T-helper 2 cell treated with Interferon-gamma antibody and Interleukin-4, amounts not matched to agents 5 μg/mL and 100 μg/mL, for 36 hours (primary cell): Measurements from ENCODE around the gene CD48.
A peak's percentile ranks its signal among the peaks of the same experiment; 100 is the strongest.
"Not testable (repeated sequence)": the region's sequence is repeated elsewhere in the genome, so short reads cannot be mapped to it uniquely, and the experiment has no call there.

ENCODE experiments used
- DNase-seq: peaks from one replicate; pipeline ENCODE4 v3.0.0; 2021; ENCODE audit warnings: low spot score
- H3K27ac Mint-ChIP-seq: one replicate; pipeline ENCODE4 v1.8.0; 2021; ENCODE audit warnings: mild to moderate bottlenecking, mixed read lengths
- H3K27me3 Mint-ChIP-seq: one replicate; pipeline ENCODE4 v1.8.0; 2021; ENCODE audit warnings: low read depth, mixed read lengths
- H3K36me3 Mint-ChIP-seq: one replicate; pipeline ENCODE4 v1.8.0; 2021; ENCODE audit warnings: low read depth, mixed read lengths
- H3K4me1 Mint-ChIP-seq: one replicate; pipeline ENCODE4 v1.8.0; 2021; ENCODE audit warnings: low read depth, mixed read lengths
- H3K4me3 Mint-ChIP-seq: one replicate; pipeline ENCODE4 v1.8.0; 2022; ENCODE audit warnings: mild to moderate bottlenecking, moderate library complexity, mixed read lengths
- H3K9me3 Mint-ChIP-seq: one replicate; pipeline ENCODE4 v1.8.0; 2021; ENCODE audit warnings: mixed read lengths

The CD48 gene

GRCh38 chr1:160714034-160714648, 2.5 kb upstream of the CD48 start:
- not testable (repeated sequence) for DNase-seq, H3K4me3 Mint-ChIP-seq, H3K27me3 Mint-ChIP-seq, H3K9me3 Mint-ChIP-seq, H3K27ac Mint-ChIP-seq, H3K36me3 Mint-ChIP-seq
- H3K4me1 Mint-ChIP-seq = peaks cover 36% of the 10 kb centered on the region

DNA sequence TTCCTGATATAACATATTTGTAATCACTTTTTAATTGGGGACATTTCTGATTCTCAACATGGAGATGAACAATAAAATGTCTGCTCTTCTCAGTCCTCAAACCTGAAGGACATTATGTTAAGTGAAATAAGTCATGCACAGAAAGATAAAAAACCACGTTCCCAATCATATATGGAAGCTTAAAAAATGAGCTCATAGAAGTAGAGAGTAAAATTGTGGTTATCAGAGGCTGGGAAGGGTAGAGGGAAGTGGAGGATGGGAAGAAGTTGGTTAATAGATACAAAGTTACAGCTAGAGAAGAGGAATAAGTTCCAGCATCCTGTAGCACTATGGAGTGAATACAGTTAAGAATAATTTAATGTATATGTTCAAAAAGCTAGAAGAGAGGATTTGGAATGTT, 1.5 kb upstream of the CD48 start:
- no peaks in the 10 kb centered on the region for H3K27me3 Mint-ChIP-seq
- no peak for DNase-seq
- H3K36me3 Mint-ChIP-seq = peaks cover 9% of the 10 kb centered on the region
- no peak overlapping the region for H3K4me3 Mint-ChIP-seq
- no peak overlapping the region for H3K27ac Mint-ChIP-seq
- H3K9me3 Mint-ChIP-seq = no peaks in the 10 kb centered on the region
- peaks cover 36% of the 10 kb centered on the region for H3K4me1 Mint-ChIP-seq

DNA sequence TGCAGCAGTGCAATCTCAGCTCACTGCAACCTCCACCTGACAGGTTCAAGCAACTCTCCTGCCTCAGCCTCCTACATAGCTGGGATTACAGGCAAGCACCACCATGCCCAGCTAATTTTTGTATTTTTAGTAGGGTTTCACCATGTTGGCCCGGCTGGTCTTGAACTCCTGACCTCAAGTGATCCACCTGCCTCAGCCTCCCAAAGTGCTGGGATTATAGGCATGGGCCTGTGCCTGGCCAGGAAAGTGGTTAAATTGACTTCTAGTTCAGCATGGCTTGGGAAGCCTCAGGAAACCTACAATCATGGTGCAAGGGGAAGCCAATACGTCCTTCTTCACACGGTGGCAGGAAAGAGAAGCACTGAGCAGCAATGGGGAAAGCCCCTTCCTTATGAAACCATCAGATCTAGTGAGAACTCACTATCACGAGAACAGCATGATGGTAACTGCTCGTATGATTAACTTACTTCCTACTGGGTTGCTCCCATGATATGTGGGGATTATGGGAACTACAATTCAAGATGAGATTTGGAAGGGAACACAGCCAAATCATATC, 981 bp upstream of the CD48 start:
- DNase-seq = peak; percentile 52
- not testable (repeated sequence) for H3K27me3 Mint-ChIP-seq, H3K9me3 Mint-ChIP-seq, H3K4me3 Mint-ChIP-seq, H3K36me3 Mint-ChIP-seq, H3K27ac Mint-ChIP-seq
- H3K4me1 Mint-ChIP-seq = peaks cover 34% of the 10 kb centered on the region

- no peak overlapping the region for H3K27ac Mint-ChIP-seq
- H3K4me1 Mint-ChIP-seq = peaks cover 29% of the 10 kb centered on the region
- no peak for DNase-seq
- H3K4me3 Mint-ChIP-seq = no peak overlapping the region
- H3K27me3 Mint-ChIP-seq = no peaks in the 10 kb centered on the region
- H3K9me3 Mint-ChIP-seq = no peaks in the 10 kb centered on the region
- H3K36me3 Mint-ChIP-seq = peaks cover 9% of the 10 kb centered on the region
Observed at GRCh38 chr1:160711276-160711601, 383 bp downstream of the CD48 start.

- peaks cover 28% of the 10 kb centered on the region for H3K4me1 Mint-ChIP-seq
- no peak overlapping the region for H3K27ac Mint-ChIP-seq
- no peaks in the 10 kb centered on the region for H3K9me3 Mint-ChIP-seq
- H3K36me3 Mint-ChIP-seq = peaks cover 12% of the 10 kb centered on the region
- no peak for DNase-seq
- H3K27me3 Mint-ChIP-seq = no peaks in the 10 kb centered on the region
- no peak overlapping the region for H3K4me3 Mint-ChIP-seq
Observed at GRCh38 chr1:160710517-160711252, 937 bp downstream of the CD48 start.

- no peak for DNase-seq
- Mint-ChIP-seq H3K4me1 (peaks cover 35% of the 10 kb centered on the region), H3K4me3 (no peak overlapping the region), H3K27me3 (no peaks in the 10 kb centered on the region), H3K27ac (no peak overlapping the region), H3K9me3 (no peaks in the 10 kb centered on the region), H3K36me3 (peaks cover 22% of the 10 kb centered on the region)
Observed at GRCh38 chr1:160709715-160710114, 1.9 kb downstream of the CD48 start.

DNA sequence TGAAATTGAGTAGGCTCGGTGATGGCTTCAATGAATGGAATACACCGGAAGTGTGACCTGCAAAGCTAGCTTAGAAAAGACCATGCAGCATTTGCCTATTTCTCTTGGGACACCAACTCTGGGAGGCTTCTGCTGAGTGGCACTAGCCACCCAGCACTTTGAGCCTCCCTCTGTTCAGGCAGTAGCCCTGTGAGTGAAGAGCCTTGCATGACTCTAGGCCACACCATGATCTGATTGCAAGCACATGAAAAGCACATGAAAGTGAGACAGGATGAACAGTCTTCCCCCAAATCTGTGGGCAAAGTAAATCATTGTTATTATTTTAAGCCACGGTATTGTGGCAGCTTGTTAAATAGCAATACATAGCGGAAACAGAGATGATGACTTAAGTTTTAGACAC, 2.8 kb downstream of the CD48 start:
- no peaks in the 10 kb centered on the region for H3K9me3 Mint-ChIP-seq
- peaks cover 42% of the 10 kb centered on the region for H3K4me1 Mint-ChIP-seq
- H3K27ac Mint-ChIP-seq = no peak overlapping the region
- DNase-seq = peak; percentile 49
- H3K4me3 Mint-ChIP-seq = no peak overlapping the region
- peaks cover 30% of the 10 kb centered on the region for H3K36me3 Mint-ChIP-seq
- H3K27me3 Mint-ChIP-seq = no peaks in the 10 kb centered on the region

DNA sequence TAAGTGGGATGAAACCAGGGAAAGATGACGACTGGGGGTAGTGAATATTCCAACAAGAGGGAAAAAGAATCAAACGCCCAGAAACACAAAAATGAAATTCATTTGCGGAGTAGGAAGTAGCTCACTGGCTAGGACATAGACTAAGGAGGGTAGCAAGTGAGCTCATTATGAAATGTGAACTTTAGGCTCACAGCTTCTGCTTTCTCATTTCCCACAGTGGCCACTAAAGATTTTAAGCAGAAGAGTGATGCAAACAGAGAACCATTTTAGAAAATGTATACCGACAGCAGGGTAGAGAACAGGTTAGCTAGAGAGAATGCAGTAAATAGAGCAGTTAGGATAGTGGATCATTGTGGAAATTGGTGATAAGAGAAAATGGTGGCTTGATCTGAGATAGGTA, 3.5 kb downstream of the CD48 start:
- Mint-ChIP-seq H3K27me3 (no peaks in the 10 kb centered on the region), H3K4me1 (peaks cover 47% of the 10 kb centered on the region), H3K36me3 (peaks cover 36% of the 10 kb centered on the region), H3K9me3 (no peaks in the 10 kb centered on the region), H3K27ac (no peak overlapping the region), H3K4me3 (no peak overlapping the region)
- DNase-seq = no peak

- Mint-ChIP-seq H3K9me3 (no peaks in the 10 kb centered on the region), H3K27me3 (no peaks in the 10 kb centered on the region), H3K4me1 (peaks cover 45% of the 10 kb centered on the region), H3K36me3 (peaks cover 42% of the 10 kb centered on the region), H3K27ac (no peak overlapping the region), H3K4me3 (no peak overlapping the region)
- no peak for DNase-seq
Observed at GRCh38 chr1:160707236-160708064, 4.2 kb downstream of the CD48 start.

- DNase-seq = no peak
- H3K9me3 Mint-ChIP-seq = no peaks in the 10 kb centered on the region
- H3K4me3 Mint-ChIP-seq = no peak overlapping the region
- peaks cover 44% of the 10 kb centered on the region for H3K4me1 Mint-ChIP-seq
- H3K27ac Mint-ChIP-seq = no peak overlapping the region
- no peaks in the 10 kb centered on the region for H3K27me3 Mint-ChIP-seq
- peaks cover 48% of the 10 kb centered on the region for H3K36me3 Mint-ChIP-seq
Observed at GRCh38 chr1:160706526-160707235, 4.9 kb downstream of the CD48 start.

GRCh38 chr1:160705742-160706141, 5.9 kb downstream of the CD48 start:
- Mint-ChIP-seq H3K27ac (peak overlapping the region; percentile 47), H3K36me3 (peaks cover 44% of the 10 kb centered on the region), H3K4me3 (no peak overlapping the region), H3K9me3 (no peaks in the 10 kb centered on the region), H3K27me3 (no peaks in the 10 kb centered on the region), H3K4me1 (peaks cover 52% of the 10 kb centered on the region)
- DNase-seq = no peak

DNA sequence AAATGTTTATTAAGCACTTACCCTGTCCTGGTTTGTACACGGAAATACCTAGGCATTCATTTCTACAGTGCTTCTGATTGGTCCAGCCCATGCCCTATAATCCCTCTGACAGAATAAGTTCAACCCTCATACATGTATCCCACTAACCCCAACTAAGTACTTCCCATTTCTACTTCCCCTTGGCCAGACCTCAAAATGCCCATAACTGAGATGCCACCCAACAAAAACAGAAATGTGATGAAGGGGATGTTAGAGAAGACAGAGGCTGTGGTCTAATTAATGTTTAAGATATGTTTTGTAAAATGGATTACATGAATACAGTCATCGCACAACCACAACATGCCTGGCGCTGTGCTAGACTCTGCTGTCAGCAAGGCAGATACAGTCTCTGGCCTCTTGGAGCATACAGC, 6.4 kb downstream of the CD48 start:
- H3K36me3 Mint-ChIP-seq = peaks cover 44% of the 10 kb centered on the region
- H3K4me1 Mint-ChIP-seq = peaks cover 57% of the 10 kb centered on the region
- not testable (repeated sequence) for H3K27ac Mint-ChIP-seq, H3K27me3 Mint-ChIP-seq, H3K4me3 Mint-ChIP-seq, H3K9me3 Mint-ChIP-seq, DNase-seq

DNA sequence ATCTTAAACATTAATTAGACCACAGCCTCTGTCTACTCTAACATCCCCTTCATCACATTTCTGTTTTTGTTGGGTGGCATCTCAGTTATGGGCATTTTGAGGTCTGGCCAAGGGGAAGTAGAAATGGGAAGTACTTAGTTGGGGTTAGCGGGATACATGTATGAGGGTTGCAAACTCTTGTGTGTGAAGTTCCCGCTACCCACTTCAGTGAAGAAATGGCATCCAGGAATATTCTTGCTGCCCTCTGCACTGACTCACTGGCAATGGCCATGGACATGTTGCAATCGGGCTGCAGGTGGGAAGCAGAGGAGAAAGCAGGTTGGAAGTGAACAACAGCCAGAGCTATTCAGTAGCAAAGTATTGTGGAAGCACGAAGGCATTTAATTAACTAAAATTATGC, 7.4 kb downstream of the CD48 start:
- Mint-ChIP-seq H3K36me3 (peaks cover 47% of the 10 kb centered on the region), H3K9me3 (no peaks in the 10 kb centered on the region), H3K27ac (no peak overlapping the region), H3K4me1 (peaks cover 59% of the 10 kb centered on the region), H3K27me3 (no peaks in the 10 kb centered on the region), H3K4me3 (peak overlapping the region; percentile 57)
- DNase-seq = no peak
